ENCODE results near the gene IGSF9B.
A peak's percentile ranks its signal among the peaks of the same experiment; 100 is the strongest.

Gene IGSF9B

DNA sequence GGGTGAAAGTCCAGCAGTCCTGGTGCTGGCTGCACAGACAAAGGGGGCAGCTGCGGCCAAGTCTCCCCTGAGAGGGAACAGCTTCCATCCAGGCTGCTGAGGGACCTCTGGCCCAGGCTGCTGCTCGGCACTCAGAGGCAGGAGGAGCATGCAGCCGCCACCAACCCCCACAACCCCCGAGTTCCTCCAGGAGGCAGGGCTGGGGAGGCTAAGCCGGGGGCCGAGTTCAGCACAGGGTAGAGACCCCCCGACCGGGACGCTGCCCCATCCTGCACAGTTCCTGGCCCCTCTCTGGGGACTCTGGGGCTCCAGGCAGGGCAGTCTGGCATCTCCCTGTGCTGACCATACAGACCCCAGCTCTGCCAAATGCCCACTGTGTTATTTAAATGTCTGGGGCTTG, 20.2 kb downstream of the IGSF9B start:
- no peak for DNase-seq (ENCODE audit: low read depth in 3 of 3)

DNA sequence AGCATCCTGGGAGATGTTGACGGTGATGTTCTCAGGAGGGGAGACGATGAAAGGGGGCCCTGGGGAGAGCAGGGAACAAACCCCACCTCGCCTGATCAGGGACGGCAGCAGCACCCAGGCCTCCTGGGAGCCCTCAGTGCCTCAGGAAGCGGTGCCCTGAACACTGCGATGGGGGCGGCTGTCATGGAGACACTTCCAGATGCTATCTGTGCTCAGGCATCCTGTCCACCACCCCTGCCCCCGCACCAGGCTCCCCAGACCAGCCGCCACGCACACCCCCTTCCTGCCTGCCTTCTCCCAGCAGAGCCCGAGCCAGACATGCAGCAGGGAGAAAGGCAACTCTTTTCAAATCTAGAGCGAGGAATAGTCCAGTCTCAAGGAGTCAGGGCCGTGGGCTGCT, 20.6 kb downstream of the IGSF9B start:
- no peak for DNase-seq (ENCODE audit: low read depth in 3 of 3)

DNA sequence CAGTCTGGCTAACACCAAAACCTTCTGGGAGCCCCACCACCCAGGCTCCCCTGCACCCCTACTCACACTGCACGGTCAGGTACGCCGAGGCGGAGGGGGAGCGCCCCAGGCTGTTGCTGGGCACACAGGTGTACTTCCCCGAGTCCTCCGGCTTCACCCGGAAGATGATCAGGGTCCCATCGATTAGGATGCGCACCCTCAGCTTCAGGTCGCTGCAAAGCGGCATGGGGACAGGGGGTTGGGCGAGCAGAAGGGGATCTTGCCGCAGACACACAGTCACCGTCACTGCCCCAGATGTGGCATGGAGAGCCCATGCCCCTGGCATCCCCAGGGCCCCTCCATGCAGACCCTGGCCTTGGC, 21.2 kb downstream of the IGSF9B start:
- DNase-seq (ENCODE audit: low read depth in 3 of 3): no peak

DNA sequence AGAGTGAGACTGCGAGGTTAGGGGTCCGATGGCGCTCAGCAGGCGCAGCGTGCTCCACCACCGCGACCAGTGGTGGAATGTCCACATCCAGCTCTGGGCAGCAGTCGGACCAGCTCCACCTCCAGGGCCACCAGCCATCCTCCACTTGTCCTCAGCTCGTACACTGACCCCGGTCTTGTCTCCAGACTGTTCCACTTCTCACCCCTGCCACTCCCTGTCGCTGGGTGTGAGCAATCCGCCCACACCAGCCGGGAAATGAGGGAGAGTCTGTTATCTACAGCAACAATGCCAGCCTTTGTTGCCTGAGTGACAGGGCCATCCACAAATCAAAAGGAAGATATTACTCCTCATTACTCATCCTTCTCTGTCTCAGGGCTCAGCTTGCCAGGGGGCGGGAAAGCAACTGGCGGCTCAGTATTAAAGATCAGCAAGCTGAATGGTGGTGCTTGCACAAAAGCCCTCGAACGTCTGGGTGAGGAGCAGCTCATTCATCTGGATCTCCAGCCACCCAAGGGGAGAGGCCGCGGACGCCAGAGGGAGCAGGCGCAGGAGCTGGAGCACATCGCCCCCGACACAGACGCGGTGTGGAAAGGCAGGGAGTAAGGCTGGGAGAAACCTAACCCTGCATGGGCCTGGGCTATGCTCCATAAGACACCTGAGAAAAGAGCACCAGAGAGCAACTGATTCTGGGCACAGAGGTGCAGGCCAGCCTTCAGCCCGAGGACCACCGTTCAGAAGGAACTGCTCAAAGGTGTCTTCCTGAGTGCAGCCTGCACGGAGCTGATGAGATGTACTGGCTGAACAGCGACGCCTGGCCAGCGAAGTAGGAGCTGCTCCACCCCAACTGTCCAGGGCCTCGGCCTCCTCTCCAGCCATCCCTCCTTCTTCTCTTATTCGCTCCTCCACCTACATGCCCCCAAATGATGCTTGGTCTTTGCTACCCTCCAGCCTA, 21.9 kb downstream of the IGSF9B start:
- DNase-seq (ENCODE audit: low read depth in 3 of 3): no peak

DNA sequence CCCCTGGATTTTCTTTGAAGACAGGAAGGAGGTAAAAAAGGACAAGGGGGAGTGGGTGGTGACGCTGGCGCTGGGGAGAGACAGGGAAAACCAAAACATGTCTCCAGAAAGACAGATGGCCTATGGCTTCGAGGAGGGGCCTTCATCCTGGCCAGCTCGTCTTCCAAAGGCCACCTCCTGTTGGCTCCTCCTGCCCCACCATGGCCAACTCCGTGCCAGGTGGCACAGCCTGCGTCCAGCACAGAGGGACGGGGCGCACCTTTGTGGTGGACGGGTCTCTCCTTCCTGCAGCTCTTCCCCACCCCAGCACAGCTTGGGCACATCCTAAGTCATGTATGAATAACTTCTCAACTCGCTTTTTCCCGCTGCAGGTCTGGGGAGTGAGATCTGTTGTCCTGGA, 22.7 kb downstream of the IGSF9B start:
- no peak for DNase-seq (ENCODE audit: low read depth in 3 of 3)

DNA sequence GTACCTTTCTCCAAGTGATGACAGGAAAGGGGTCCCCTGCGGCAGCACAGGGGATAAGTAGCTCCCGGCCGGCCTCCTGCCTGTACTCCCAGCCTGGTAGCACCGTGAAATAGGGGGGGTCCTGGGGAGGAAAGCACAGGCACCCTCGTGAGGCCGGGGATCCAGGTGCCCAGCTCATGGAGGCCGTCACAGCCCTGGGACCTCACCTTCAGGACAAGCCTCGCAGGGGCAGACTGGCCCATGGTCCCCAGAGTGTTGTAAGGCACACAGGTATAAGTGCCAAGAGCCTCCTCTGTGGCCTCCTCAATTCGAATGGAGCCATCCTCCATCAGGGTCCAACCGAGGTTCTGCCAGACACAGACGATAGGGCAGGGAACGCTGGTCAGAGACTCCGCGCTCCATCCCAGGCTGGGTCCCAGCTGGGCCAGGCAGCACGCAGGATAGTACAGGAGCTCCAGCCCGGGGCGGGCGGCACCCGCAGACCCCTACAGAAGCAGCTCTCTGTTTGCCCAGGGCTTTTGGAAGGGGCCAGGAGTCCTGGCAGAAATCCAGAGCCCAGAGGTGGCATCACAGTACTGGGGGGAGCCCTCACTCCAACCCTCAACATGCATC, 25.2 kb downstream of the IGSF9B start:
- DNase-seq (ENCODE audit: low read depth in 3 of 3): no peak

DNA sequence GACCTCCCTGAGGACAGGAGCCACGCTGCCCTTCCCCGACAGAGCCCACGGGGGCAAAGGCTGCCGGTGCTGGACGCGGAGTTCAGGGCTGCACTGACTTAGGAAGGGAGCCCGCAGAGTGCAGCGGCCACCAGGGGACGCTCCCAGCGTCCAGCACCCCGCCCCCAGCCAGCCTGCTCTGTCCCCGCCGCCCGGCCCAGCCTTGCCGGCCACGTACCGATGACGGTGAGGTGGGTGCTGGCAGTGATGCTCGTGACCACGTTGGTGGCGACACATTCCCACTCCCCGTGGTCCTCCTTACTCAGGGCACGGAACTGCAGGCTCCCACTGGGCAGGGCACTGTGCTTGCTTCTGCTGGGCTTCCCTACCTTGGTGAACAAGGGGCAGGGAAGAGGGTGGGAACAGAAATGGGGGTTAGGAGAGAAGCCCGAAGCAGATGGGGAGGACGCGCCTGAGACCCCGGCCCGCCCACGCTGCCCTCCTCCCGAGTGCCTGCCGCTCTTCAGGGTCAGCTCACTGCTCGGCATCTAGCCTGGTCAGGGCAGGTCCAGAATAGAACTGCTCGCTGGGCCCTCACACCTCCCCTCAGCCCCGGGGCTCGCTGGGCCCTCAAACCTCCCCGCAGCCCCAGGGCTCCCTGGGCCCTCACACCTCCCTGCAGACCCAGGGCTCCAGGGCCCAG, 25.9 kb downstream of the IGSF9B start:
- DNase-seq (ENCODE audit: low read depth in 3 of 3): no peak

DNA sequence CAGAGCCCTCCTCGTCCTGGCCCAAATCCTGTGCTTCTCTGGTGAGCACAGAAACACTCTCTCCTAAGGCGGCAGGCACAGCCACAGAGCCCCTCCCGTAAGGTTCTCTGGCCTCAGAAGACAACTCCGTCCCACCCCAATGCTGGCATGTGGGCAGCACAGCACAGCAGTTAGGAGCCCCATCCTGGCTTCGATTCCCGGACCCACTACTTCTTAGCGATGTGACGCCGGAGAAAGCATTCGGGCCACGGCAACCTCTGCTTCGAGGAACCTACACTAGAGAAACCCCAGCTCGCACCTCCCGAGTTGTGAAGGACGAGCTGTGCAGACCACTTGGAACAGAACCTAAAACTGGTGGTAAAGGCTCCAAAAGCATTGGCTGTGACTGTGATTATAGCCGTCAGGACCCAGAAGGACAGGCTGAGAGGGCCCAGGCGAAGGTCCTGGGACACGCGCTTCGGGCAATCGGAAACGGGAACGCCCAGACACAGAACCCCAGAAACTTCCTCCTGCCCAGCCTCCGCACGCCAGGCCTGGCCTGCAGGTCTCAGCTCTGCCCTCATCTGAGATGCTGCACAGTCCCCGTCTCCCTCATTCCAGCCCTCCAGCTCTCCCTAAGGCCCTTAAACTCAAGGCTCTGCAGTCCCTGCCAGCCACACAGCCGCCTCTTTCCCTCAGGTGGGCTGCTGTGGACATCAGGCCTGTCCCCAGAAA, 26.6 kb downstream of the IGSF9B start:
- DNase-seq (ENCODE audit: low read depth in 3 of 3): no peak

DNA sequence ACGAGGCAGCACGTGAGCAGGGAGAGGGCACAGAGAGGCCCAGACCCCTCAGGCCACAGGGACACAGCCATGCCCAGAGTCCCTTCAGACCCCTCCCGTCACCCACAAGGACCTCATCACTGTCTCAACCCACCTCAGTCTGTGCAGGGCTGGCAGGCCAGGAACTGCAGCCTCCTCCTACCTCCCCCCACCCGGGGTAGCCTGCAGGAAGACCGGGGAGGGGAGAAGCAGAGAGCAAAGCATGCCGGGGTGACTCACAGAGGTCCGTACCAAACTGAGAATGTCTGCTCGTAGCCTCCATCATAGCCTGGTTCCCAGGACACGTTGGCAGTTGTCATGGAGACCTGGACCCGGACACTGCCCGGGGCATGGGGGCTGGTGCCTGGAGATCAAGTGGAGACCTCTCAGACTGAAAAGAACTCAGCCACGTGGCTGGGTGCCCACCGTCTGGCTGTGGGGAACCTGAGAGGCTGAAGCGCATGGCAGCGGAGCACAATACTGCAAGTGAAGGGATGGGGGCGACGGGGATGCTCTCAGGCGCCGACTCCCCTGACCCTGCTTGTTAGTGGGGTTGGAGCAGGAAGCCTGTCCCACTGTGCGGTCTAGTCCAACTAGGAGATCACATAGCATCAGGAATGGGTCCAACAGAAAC, 27.2 kb downstream of the IGSF9B start:
- DNase-seq (ENCODE audit: low read depth in 3 of 3): no peak

DNA sequence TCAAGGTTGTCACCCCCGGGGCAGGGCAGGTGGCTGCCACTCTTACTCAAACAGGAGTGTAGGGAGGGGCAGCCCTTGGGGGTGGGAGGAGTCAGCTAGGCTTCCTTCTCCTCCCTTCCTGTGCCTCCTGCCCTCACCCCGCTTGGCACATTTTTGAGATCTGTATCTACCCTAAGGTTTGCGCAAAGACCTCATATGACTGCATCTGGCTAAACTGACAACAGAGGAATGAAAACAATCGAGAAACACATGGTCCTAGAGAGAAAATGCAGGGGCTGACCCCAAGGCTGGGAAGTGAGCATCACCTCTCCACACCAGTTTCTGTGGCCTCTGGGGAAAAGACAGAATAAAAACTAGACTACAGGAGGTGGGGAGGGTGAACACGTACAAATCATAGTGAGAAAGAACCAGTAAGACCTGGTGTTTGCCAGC, 28.1 kb downstream of the IGSF9B start:
- peak in 1 of 3 experiments; percentile 75 for DNase-seq (ENCODE audit: low read depth in 3 of 3)

DNA sequence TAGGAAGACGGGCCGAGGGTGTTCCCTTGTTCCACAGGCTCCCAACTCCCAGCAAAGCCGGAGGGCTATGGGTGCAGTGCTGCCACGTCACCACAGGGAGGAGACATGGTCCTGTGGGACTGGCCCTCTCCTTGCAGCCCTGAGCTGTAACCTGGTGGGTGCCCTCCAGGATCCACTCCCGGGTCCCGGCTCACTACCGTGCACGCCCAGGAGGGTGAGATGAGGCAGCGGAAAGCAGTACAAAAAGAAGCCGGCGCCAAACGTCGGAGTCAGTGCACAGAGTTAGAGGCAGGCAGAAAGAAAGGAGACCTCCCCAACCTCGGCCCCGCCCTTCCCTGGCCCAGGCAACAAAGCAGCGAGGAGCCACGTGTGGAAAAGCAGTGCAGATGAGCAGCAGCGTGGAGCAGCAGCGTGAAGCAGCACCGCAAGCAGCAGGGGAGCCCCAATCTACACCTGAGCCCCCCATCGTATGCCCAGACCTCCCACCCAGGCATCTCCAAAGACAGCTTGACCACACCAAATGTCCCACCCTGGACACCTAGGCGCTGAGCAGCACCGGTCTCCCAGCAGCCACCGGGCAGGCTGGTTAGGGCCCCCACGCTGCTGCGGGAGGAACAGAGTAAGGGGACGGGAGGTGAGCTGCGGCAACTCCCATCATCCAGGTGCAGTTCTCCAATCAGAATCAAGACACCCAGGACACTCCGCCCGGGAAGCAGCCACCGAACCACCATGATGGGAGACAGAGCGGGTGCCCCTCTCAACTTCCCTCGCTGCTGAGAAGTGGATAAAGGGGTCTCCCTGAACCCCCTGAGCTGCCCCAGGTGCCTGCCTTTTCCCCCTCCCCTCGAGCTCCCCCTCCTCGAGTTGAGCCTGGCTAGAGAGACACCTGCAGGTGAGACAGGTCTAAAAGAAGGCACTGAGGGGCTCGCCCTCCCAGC, 28.8 kb downstream of the IGSF9B start:
- peak; percentile 42 to 71 (median 42) for DNase-seq (ENCODE audit: low read depth in 3 of 3)

DNA sequence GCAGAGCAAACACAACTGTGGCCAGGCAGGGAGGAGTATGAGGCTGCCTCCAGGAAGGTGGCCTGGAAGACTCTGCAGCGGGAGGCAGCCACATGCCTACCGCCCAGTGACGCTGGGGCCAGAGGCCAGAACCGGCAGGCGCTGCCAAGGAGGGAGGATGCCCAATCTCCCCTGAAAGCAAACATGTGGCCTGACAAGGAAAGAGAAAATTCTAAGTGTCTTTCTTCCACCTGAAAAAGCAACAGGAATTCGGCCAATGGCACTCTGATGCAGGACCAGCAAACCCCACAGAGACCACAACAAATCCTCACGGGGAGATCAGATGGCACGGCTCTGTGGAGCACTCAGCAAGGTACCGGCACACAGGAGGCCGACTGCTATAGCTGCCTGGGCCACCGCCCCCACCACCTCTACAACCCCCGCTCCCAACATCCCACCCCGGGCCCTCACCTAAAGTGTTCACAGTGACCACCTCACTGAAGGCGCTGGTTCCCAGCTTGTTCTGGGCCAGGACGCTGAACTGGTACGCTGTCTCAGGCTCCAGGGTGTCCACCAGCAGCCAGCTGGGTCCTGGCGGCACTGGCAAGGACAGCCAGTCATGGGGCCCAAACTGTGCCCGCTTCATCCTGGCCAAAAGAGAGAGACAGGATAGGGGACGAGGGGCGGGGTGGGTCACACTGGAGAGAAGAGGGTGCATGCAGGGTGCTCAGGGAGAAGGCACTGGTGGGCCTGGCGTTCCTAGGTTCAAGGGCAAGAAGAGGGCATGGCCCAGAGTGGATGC, 30.1 kb downstream of the IGSF9B start:
- DNase-seq (ENCODE audit: low read depth in 3 of 3): no peak

DNA sequence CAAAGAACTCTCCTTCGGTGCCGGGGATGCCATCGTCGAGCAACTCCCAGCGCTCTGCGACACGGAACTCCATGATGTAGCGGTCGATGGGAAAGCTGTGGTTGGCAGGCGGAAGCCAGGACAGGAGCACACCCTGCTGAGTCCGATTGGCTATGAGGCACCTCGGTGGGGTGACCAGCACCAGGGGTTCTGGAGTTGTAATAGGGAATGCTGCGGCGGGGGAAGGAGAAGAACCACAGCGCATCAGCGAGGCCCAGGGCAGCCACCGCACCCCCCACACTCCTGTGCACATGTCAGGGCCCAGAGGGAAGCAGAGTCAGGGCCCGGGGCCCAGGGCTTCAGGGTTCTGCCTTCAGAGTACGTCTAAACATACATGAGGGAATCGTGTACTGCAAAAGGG, 31.0 kb downstream of the IGSF9B start:
- no peak for DNase-seq (ENCODE audit: low read depth in 3 of 3)

DNA sequence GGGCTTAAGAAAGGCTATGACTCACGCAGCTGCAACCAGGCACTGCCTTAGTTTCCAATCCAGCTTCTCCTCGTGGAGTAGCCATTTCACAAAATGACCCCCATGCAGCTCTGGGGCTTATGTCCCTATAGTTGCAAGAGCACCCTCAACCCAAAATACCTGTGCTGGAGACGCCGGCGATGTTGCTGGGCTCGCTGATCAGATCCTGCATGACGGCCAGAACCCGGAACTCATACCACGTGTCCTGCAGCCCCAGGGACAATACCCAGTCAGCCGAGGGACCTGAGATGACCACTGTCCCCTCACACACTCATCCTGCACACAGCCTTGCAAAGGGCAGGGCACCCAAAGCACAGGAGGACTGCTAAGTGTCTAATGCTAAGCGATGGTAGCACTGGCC, 32.1 kb downstream of the IGSF9B start:
- no peak for DNase-seq (ENCODE audit: low read depth in 3 of 3)

DNA sequence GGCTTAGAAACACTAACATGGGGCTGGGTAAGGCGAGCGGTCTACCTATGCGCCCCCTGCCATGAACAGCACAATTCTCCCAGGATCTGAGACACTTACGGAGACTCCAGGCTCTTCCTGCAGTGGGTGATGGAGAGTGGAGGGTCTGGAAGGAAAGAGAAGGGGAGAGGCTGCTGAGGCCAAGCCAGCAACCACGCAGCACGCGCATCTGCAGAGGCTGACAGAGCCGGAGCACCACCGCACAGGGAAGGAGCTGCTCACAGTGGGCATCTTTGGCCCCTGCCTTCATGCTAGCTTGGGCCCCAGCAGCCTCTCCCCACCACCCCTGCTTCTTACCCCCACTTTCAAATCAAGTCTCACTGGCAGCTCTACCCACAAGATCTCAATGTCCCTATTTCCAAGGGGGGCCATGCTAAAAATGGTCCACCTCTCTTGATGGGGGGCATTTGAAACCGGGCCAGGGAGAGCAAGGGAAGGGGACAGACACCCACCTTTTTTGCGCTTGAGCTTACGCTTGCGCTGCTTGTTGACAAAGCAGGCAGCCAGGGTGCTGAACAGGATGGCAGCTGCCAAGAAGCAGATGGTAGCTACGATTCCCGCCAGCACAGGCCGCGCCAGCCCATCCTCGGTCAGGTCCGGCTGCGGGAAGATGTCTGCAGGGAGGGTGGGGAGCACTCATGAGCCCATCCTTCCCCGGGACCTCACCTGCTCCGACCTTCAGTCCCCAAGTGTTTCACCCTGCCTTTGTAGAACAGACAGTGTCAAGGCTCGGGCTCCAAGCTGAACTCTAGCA, 34.5 kb downstream of the IGSF9B start:
- DNase-seq (ENCODE audit: low read depth in 3 of 3): no peak

DNA sequence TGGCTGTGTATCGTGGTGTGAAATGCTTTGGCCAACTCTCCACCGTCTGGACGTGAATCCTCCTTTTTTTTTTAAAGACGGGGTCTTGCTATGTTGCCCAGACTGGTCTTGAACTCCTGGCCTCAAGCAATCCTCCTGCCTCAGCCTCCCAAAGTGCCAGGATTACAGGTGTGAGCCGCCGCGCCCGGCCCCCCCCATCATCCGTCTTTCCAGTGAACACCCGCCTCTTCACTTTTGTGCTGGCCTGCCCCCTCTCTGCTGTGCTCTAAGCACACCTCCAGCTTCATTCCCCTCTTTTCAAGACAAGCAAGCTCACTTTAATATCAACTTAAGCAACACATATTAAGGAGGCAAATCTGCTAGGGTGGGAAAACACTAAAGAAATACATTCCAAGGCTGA, 35.3 kb downstream of the IGSF9B start:
- DNase-seq (ENCODE audit: low read depth in 3 of 3): no peak

DNA sequence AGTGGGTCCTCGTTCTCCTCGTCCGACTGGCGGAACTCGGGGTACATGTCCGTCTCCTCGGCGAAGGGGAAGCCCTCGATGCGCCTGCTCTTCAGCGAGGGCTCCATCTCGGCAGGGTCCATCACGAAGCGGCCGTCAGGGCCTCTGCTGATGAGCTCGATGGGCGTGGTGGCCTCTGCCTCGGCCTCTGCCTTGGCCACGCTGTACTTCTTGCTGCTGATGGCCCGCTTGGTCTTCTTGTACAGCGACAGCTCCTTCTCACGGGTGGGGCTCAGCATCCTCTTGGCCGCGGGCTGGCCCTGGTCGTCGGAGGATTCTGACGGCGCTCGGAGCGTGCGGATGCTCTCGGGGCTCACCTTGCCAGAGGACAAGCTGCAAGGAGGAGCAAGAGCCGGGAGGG, 35.7 kb downstream of the IGSF9B start:
- DNase-seq (ENCODE audit: low read depth in 3 of 3): no peak

DNA sequence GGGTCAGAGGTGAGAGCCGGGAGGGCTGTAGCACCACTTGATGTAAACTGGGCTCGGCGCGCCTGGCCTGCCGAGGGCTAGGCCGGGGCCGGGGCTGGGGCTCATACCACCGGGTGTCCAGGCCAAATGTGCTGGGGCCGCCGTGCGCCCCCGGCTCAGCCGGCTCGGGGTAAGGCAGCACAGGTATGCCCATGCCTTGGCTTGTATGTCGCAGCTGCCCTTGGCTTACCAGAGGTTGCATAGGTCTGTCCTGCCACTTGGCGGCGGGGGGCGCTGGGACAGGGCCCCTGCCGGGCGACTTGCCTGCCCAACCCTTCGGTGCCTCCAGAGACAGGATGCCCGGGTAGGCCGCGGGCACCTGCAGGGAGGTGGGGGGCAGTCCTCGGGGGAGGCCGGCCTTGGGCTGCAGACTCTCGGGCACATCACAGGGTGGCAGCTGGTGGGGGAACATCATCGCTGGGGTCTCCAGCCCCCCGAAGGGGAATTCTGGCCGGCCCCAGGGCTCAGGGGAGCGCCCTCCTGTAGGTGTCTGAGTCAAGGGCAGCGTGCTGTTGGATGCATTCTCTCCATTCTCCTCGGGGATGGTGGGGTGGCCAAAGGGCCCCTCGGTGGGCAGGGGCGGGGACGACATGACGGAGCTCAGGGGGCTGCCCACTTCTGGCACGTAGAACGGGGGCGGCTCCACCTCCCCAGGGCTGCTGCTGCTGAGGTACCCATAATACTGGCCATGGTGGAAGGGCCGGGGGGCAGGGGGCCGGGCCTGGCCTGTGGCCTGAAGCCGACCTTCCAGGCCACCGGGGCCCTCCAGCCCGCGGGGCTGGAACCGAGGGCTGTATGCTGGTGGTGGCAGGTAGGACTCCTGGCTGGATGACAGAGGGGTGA, 36.4 kb downstream of the IGSF9B start:
- no peak for DNase-seq (ENCODE audit: low read depth in 3 of 3)

All from stimulated activated CD4-positive, alpha-beta T cell treated with anti-CD3 and anti-CD28 coated beads, TNF-alpha, amount 100 ng/mL, for 24 hours (primary cell).